CD4-positive, alpha-beta T cell treated with Interleukin-15 for 4 hours (primary cell): ENCODE data around the gene CHRD.

ENCODE experiments used
- DNase-seq: peaks from one replicate; pipeline ENCODE4 v3.0.0-alpha.2; 2020; ENCODE audit warnings: low spot score

Gene CHRD

DNA sequence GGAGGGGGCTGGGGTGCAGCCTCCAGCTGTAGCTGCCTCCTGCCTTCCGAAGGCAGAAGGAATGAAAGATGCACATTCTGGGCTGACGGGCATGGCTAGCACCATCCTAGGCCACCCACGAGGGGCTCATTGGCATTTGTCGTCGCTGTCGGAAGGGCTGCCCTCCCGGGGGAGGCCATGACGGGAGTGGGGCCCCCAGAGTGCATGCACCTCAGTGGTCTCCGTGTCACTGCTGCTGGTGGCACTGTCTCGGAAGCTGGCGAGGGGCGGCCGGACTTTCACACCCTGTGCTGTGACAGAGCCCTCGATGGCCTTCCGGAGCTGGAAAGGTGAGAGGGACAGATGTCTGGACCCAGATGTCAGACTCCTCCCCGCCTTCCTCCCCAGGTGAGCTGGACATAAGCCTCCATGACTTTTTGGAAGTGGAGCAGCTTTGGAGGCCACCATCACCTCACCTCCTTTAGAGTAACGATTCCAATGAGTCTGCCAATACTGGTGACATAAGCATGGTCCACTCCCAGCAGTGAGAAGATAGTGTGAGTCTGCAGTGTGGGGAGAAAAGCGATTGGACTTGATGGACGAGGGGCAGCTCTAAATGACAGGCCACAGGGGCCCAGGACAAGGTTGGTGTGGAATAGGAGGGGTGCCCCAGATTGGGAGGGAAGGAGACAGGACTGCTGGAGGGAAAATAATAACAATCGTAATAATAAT is 33.2 kb upstream of the CHRD start:
- no peak for DNase-seq

DNA sequence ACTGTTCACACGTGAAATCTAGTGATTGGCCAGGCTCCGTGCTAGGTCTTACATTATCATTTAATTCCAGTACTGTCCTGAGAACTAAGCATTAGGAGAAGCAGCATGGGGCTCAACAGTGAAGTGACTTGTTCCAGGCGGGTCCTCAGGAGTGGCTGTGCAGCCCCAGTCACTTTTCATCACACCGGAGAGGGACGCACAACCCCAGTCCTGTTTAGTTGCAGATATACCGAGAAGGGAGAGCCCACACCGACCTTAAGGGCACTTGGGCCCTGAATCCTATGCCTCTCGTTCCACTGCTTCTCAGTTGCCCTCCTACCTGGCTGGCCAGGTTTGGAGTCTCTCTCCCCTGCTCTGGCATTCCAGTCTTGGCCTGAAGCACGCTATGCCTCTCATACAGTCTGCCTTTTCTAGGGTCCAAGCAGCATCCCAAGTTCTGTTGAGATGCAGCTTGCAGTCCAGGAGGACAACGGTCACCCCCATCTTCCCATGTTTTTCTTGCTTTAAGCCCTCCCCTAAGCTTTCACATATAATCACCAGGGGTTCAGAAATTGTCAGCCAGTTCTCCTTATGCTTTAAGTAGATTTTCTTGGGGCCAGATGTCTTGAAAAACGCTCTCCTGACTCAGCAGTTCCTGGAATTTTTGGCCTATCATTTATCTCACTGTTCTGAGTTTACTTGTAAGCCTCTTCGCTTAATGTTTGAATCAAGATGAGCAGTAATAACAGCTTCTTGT is 32.4 kb upstream of the CHRD start:
- no peak for DNase-seq

DNA sequence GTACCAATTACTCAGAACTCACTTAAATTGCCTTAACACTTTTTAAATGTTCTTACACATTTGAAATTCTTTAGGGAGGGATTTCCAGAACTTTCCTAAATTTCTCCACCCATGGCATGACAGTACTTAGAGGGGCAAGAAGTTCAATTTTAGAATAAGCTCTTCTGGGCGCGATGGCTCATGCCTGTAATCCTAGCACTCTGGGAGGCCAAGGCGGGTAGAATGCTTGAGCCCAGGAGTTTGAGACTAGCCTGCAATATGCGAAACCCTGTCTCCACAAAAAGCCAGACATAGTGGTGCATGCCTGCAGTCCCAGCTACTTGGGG is 31.8 kb upstream of the CHRD start:
- DNase-seq = no peak

DNA sequence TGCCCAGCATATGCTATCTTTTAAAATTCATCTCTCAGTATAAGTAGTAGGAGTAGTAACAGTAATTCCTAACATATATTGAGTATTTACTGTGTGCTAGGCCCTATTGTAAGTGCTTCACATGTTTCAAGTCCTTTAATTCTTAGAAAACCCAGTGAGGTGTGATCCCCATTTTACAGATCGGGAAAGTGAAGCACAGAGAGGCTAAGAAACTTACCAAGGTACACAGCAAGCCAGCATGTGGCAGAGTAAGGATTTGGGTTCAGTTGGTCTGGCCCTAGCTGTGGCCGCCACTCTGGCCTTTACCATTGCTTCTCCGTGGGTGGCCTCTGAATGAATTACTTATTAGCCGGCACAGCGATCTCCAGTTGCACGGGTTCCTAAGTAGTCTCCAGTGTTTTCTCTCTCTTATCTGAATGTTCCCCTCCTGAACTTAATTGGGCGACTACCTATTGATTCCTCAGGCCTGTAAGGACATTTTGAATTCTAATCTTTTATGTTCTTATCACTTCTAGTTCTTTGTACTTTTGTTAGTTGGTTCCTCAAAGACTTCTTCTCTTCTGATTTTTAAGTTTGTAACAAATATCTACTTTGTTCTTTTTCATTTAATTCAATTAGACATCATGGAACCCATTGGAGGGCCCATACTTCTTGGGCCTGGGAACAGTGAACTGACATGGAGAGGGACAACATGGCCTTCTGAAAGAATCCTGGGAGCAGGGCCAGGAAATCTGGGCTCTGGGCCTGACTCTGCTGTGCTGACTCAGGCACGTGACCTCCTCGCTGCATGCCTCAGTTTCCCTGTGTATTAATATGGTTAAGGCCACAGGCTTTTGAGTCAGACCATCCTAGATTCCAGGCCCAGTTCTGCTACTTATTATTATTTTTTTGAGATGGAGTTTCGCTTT is 30.0 kb upstream of the CHRD start:
- DNase-seq = no peak

DNA sequence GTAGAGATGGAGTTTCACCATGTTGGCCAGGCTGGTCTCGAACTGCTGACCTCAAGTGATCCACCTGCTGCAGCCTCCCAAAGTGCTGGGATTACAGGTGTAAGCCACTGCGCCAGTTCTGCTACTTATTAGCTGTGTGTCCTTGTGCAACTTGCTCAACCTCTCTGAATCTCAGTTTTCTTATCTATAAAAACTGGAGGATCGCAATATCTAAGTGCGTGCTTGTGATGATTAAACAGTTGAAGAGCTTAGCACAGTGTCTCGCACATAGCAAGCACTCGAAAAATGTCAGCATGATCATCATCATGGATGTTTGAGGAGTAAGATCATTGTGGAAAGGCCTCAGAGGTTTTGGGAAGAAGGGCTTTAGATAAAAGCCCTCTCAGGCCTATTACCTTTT is 29.2 kb upstream of the CHRD start:
- no peak for DNase-seq

DNA sequence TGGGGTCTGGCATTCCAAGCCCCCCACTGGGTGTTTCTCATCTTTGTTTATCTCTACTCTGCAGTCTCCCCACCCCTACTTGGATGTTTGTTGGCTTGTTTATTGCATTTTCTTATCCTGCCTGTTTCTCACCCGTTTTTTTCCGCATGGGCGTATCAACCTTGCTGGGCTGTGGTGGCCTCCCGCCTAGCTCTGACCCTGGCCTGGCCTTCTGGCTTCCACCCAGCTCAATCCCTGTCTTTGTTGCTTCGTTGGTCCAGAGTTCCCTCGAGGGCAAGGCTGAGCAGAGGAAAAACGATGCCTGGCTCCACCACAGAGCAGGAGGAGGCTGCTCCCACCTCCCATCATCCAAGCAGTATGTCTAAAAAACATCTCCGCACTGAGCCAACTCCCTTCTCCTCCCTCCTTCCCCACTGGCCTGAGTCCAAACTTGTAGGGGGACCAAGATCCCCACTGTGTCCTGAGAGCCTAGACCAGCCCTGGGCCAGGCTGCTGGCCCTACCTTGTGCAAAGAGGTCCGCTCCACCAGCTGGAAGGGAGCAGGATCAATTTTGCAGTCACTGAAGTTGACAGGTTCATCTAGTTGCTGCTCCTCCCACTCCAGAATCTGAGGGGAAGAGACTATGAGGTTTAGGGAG is 28.2 kb upstream of the CHRD start:
- no peak for DNase-seq

DNA sequence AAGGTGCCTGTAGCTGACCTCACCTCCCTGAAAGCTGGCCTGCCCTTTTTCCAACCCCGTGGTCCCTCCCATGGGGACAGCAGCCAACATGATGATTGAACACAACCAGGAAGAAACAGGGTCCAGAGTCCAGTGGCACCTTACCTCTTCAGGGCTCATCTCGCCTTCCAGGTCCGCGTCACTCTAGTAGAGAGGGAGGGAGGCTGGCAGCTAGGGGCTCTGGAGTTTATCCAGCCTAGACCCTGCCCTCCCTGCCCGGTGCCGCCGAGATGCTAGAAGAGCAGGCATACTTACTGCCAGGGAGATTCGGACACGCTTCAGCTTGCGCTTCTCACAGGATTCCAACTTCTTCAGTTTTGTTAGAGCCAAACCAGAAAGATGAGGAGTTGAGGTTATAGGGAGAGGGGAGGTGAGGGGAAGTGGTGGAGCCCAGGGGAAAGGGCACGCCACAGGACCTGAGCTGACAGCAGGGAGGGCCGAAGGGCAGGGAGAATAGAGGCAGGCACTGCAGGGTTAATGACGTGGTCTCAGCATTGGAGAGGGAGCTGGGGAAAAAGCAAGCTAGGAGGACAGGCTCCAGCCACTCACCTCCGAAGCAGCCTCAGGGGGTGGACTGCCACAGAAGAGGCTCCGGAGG is 27.6 kb upstream of the CHRD start:
- no peak for DNase-seq

DNA sequence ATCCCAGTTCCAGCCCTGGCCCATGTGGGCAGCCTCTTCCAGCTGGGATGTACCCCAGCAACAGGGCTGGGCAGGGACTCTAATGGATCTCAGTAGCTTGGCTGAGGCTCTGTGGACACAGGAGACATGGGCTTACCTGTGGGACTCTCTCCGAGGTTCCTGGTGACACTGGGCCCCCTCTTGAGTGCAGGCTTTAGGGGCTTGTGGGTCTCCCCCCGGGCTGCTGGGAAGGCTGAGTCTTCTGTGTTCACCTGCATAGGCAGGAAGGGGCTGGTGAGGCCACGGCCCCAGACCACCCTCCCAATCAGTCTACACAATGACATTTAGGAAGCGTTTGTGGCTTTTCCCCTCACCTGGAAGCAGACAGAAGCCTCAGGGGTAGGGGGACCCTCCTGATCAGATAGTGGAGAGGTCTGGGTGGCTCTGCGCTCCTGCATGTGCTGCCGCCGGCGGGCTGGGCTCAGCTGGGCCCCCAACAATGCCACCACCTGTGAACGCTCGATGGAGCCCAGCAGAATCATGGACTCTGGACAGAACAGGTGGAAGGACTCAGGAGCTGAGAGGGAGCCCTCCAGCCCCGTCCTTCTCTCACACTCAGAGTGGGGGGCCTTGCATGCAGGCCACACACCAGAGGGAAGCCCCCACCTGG is 26.8 kb upstream of the CHRD start:
- no peak for DNase-seq

DNA sequence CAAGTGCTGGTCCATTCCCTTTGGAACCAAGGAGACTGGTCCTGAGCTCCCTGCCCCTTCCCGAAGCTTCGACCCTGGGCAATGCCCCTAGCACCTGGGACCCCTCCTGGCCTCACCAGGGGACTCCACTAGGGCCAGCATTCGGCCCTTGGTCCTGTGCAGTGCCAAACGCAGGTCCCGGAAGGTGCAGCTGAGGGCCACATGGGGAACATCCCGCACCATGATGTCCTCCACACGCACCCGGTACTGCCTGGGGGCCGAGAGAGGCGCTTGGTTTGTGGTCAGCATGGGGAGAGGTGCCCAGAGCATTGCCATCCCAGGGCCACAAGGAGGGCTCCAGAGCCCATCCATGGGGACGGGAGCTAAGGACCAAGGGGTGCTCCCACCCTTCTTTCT is 26.3 kb upstream of the CHRD start:
- no peak for DNase-seq

DNA sequence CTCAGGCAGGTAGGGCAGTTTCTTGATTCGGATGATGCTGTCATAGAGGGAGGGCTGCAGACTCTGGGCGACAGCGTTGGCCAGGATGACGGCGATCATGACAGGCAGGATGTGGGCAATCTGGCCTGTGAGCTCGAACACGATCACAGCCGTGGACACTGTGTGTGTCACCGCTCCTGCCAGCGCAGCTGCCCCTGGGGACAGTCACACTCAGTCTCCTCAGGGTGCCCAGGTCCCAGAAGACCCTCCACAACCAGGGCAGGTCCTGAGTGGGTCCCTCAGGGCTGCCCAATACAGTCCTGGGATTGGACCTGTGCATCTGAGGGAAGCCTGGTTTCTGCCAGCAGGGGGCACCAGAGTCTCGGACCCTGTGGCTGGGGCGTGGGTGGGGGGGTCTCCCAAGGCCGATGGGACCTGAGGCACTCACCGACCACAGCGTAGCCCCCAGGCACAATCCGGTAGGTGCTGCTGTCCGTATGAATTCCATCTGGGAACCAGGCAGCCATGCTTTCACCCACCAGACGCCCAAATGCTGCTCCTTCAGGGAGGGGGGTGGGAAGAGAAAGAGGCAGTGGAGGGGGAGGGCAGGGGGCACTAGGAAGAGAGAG is 25.6 kb upstream of the CHRD start:
- DNase-seq = peak; percentile 60

DNA sequence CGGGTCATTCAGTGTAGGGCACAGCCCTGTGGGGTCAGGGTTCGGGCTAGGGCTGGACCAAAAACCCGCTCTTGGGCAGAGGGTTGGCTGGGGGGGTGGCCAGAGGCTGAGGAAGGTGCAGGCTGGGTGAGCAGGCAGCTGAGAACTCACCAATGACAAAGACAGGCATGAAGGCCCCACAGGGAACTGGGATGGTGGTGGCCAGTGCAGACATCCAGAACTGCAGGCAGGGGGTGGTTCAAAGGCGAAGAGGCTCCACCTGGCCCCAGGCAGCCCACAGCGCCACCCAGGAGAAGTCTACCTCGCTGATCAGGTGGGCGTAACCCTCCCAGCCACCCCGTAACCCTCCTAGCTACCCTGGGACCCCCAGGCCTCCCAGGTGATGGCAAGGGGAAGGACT is 25.1 kb upstream of the CHRD start:
- DNase-seq = no peak

DNA sequence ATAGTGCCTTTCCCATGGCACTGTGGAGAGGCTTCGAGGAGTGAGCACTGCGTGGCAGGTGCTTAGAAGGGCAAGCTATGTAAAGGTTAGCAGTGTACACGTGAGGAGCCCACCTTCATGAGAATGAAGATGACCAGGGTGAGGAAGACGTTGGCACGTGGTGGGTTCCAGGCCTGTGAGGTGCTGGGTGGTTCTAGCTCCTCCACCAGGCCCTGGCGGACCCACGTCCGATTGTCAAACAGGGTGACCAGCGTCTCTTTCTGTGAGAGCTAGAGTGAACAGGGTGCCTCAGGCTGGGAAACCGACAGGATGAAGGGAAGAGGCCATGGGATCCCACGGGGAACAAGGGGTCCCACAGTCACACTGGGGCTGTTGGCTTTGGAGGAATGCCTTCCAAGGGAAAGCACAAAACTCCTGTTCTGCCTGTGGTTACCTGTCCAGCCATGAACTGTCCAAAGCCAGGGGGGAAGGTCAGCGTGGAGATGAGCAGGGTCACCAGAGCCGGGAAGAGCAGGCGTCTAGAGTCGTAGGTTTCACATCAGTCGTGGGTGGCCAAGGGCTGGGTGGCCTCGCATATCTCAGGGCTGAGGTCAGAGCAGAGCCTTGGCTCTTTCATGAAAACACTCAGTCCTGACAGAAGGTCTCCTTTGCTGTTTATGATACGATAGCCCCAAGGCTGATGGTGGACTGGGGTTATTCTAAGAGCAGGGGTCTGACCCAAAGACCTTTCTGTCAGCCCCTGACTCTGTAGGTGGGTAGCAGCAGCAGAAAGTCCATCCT is 24.4 kb upstream of the CHRD start:
- no peak for DNase-seq

DNA sequence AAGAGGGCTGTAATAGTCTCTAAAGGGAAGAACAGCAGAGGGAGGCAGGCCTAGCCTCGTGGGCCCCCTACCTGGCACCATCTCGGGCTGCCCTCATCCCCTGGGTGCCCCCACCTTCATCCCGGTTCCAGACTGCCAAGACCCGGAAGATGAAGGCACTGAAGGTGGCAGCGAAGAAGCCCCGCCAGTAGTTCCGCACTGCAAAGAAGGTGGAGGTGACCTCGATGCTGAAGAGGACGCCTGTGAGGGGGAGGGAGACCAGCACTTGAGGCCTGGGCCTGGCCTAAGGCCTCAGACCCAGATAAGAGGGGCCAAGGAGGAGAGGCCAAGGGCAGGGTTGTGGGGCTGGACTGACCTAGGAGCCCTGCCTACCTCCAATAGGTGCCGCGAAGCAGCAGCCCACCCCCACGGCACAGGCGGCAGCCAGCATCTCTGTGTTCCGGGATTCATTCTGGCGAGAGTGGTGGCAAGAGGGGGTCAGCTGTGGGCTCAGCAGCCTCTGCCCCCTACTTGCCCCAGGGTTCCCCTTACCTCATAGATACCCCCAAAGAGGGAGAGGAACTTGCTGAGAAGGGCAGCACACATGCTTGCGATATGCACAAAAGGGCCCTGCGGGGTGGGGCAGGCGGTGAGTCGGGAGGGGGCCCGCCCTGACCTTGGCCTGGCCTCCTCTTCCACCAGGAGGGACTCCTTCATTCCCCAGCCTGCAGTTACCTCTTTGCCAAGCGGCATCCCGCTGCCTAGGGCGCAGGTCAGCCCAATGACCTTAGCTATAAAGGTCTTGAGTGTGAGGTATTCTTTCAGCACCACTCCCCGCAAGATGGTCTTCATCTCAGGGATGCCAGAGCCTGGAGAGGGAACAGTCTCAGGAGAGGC is 22.4 kb upstream of the CHRD start:
- no peak for DNase-seq

DNA sequence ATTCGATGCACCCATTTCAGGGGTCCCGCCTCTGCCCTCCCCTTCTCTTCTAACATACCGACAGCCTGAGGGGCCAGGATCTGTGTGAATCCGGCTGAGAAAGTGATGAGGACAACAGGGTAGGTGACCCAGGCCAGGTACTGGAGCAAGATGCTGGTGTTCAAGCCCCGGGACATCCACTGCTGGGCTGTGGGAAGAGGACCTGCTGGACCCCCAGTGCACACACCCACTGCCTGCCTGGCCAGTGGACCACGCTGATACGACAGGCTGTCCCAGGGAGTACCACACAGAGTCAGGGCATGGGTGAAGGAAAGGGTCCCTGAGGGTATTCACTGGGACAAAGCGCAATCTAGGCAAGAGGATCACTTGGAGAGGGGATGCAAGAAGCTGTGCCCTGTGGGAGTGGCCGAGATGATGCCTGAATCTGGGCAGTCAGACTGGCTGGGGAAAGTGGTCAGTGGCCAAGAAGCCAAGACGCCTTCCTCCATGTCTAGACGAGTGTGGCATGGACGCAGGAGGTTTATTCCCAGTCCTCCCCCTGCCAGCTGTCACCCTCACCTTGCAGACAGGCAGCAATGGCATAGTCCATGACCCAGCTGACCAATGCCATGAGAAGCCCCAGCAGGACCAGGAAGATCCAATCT is 21.6 kb upstream of the CHRD start:
- no peak for DNase-seq

DNA sequence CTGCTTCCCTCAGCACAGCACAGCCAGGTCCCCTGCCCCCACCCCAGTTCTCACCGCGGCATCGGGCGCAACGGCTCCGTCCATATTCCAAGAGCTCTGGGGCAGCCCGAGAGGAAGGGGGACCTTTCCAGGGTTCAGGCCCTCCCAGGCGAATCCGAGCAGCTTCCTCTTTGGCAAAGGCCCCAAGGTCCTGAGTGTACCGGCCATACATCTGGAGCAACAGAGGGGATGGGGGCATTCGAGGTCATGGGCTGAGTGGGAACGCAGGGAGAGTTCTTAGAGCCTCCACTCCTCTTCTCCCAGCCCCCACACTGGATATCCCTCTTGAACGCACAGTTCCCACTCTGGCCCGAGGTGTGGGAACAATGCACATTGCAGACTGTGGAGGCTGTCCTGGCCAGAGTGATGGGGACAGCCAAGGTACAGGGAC is 20.9 kb upstream of the CHRD start:
- DNase-seq = no peak

DNA sequence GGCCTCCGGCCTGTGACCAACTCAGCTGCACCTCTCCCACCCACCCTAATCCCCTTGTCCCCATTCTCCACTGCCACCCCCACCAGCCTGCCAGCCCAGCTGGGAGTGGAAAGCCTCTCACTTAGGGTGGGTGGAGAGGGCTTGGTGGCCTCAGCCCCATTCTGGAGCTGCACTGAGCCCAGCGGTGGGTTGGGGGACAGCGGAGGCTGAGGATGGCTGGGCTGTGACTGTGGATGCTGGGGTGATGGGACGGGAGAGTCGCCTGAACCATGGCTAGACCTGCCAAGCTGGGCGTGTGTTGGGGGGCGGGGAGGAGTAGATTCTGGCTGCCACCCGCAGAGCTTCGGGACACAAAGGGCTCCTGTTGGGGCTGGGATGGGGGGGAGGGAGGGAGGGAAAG is 20.2 kb upstream of the CHRD start:
- no peak for DNase-seq

DNA sequence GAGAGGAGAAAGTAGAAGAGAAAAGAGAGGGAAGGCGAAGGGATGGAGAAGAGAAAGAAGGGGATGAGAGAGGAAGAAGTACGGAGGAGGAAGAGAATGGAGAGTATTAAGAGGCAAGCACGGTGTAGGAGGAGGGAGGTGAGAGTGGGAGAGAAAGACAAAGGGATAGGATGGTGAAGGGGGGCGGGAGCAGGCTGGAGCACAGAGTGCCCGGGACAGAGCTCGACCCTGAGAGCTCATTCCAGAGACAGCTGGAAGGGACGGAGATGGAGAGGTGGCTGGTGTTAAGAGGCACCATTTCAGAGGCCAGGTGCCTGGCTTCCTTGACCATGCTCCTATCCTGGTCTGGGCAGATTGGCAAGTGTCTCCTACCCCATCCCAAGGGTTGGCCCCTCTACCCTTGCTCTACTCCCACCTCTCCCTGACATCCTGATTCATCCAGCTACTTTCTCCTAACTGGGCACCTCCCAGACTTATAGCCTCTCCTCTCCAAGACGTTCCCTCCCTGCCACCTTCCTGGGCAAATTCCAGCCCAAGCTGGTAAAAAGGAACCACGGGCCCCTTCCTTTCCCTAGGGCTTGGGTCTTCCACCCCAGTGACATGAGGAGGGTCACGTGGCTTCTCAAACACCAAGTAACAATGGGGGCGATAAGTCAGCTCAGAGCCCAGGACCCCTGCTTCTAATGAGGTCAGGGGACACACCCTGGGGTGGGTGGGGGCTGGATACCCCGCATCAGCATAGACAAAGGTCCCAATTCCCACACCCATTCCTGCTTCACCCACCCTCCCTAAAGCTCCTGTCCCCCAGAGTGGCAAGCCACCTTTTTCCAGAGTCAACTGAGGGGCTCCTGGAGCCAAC is 19.6 kb upstream of the CHRD start:
- DNase-seq = no peak
